HepG2 (cell line): ENCODE measurements around the gene FAM222A. TPM values are rescaled to one million over a fixed set of nuclear protein-coding genes. Genes with fewer than 3 reads are reported as not detected.

ENCODE experiments used
- ATM ChIP-seq: fragments of 450-650 bp; IDR thresholded peaks from 2 replicates; pipeline ENCODE4 v1.7.1; 2017; ENCODE audit warnings: mild to moderate bottlenecking, borderline replicate concordance
- FOXK2 ChIP-seq: fragments of 450-650 bp; IDR thresholded peaks from 2 replicates; pipeline ENCODE4 v1.6.1; 2016
- HIVEP1 ChIP-seq: sonication (generic); formaldehyde crosslinking; IDR thresholded peaks from 2 replicates; pipeline ENCODE4 v1.4.0; 2020; ENCODE audit warnings: mild to moderate bottlenecking, missing genetic modification reagents
- ISL2 ChIP-seq: sonication (generic); formaldehyde crosslinking; IDR thresholded peaks from 2 replicates; pipeline ENCODE4 v1.5.0; 2020; ENCODE audit warnings: missing genetic modification reagents
- KAT8 ChIP-seq: IDR thresholded peaks from 2 replicates; pipeline ENCODE4 v1.6.1; 2016; ENCODE audit warnings: missing genetic modification reagents, missing compliant biosample characterization
- KLF12 ChIP-seq: sonication (generic); formaldehyde crosslinking; IDR thresholded peaks from 2 replicates; pipeline ENCODE4 v1.4.0; 2020; ENCODE audit warnings: missing genetic modification reagents, borderline replicate concordance
- KLF13 ChIP-seq: sonication (generic); formaldehyde crosslinking; IDR thresholded peaks from 2 replicates; pipeline ENCODE4 v1.4.0; 2020; ENCODE audit warnings: mild to moderate bottlenecking, missing genetic modification reagents
- POLR2G ChIP-seq: fragments of 200-400 bp; formaldehyde crosslinking; IDR thresholded peaks from 2 replicates; pipeline ENCODE4 v1.6.1; 2018; ENCODE audit warnings: mild to moderate bottlenecking, low read depth, low read length, moderate library complexity
- RORA ChIP-seq: sonication (generic); formaldehyde crosslinking; IDR thresholded peaks from 2 replicates; pipeline ENCODE4 v1.5.0; 2020; ENCODE audit warnings: mild to moderate bottlenecking, missing genetic modification reagents, moderate library complexity
- ZFP1 ChIP-seq: IDR thresholded peaks from 2 replicates; pipeline ENCODE4 v1.6.1; 2016
- ZFP36L2 ChIP-seq: sonication (generic); formaldehyde crosslinking; IDR thresholded peaks from 2 replicates; pipeline ENCODE4 v1.4.0; 2020; ENCODE audit warnings: missing genetic modification reagents
- ZMYM2 ChIP-seq: sonication (generic); formaldehyde crosslinking; IDR thresholded peaks from 2 replicates; pipeline ENCODE4 v1.8.0; 2022; ENCODE audit warnings: mild to moderate bottlenecking, missing genetic modification reagents
- ZMYM4 ChIP-seq: sonication (generic); formaldehyde crosslinking; IDR thresholded peaks from 2 replicates; pipeline ENCODE4 v1.8.1; 2023; ENCODE audit warnings: mild to moderate bottlenecking, missing genetic modification reagents
- ZNF724P ChIP-seq: sonication (generic); formaldehyde crosslinking; IDR thresholded peaks from 2 replicates; pipeline ENCODE4 v1.8.0; 2022; ENCODE audit warnings: missing genetic modification reagents, borderline replicate concordance
- polyA plus RNA-seq, 8 experiments: library from polyadenylated mRNA; depleted of rRNA in 3 of 8; stranded (reverse) in 7 of 8; unstranded in 1 of 8; fragments of >200 nt; fragmentation: Illumina TruSeq in 4 of 8; extraction: Trizol in 4 of 8; gene quantifications; 2 replicates each; pipeline versions ENCODE4 v1.2.1 to v1.2.3, GENCODE V29; 2011 to 2016; ENCODE audit warnings: low read depth in 4 of 8, missing spikeins in 1 of 8, mixed read lengths in 1 of 8; ENCODE audit not compliant: insufficient read depth in 1 of 8
- total RNA-seq, 5 experiments: library from RNA; depleted of rRNA; stranded (reverse); fragments of >200 nt; fragmentation: Illumina TruSeq; extraction: Trizol; gene quantifications; 2 replicates each; pipeline ENCODE4 v1.2.3, GENCODE V29; 2016; ENCODE audit warnings: low read depth in 1 of 5
- TF ChIP-seq, protein P1 (sequence below): sonication (generic); formaldehyde crosslinking; IDR thresholded peaks from 2 replicates; pipeline ENCODE4 v1.4.0; 2020; ENCODE audit warnings: missing genetic modification reagents, borderline replicate concordance
- TF ChIP-seq, protein P2 (sequence below): sonication (generic); formaldehyde crosslinking; IDR thresholded peaks from 2 replicates; pipeline ENCODE4 v1.5.1; 2020; ENCODE audit warnings: mild to moderate bottlenecking, missing genetic modification reagents, borderline replicate concordance
- TF ChIP-seq, protein P3 (sequence below): fragments of 450-650 bp; IDR thresholded peaks from 2 replicates; pipeline ENCODE4 v1.6.1; 2016

Gene FAM222A
- total and polyA plus RNA-seq, 2 of the 13 experiments (the other 11 are each of a cell fraction or from before 2014, with no cell fraction given): 2.7 to 9.6 TPM

DNA sequence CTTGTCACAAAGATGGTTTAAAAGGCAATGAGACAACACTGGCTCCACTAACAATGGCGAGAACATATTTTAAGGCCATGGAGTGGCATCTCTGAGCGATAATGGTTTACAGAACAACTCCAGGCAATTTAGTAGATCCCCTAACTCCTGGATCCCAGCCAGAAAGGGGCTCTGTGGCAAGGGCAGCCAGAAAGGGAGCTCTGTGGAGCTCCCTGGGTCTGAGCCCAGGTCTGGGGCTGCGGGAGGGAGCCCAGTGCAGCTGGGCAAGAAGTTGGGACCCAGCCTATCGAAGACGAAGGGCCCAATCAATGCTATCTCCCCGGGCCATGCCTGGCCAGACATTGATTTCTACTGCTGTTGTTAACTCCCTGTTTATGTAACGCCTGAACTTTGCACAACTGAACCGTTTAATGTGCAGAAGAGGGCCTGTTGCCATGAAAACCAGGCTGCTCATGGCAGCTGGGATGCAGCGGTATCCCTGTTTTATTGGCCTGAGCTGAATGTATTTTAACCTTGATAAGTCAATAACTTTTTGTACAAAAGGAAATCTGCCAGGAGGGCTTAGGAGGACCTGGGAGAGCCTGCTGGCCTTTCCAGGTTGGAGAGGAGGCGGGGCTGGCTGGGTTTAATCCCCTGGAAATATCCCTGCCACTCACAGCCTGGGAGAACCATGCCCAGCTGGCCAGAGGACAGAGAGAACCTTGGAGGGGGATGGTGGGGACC, 6.7 kb upstream of the FAM222A start (continued):
- TF ChIP-seq, protein P1, sequence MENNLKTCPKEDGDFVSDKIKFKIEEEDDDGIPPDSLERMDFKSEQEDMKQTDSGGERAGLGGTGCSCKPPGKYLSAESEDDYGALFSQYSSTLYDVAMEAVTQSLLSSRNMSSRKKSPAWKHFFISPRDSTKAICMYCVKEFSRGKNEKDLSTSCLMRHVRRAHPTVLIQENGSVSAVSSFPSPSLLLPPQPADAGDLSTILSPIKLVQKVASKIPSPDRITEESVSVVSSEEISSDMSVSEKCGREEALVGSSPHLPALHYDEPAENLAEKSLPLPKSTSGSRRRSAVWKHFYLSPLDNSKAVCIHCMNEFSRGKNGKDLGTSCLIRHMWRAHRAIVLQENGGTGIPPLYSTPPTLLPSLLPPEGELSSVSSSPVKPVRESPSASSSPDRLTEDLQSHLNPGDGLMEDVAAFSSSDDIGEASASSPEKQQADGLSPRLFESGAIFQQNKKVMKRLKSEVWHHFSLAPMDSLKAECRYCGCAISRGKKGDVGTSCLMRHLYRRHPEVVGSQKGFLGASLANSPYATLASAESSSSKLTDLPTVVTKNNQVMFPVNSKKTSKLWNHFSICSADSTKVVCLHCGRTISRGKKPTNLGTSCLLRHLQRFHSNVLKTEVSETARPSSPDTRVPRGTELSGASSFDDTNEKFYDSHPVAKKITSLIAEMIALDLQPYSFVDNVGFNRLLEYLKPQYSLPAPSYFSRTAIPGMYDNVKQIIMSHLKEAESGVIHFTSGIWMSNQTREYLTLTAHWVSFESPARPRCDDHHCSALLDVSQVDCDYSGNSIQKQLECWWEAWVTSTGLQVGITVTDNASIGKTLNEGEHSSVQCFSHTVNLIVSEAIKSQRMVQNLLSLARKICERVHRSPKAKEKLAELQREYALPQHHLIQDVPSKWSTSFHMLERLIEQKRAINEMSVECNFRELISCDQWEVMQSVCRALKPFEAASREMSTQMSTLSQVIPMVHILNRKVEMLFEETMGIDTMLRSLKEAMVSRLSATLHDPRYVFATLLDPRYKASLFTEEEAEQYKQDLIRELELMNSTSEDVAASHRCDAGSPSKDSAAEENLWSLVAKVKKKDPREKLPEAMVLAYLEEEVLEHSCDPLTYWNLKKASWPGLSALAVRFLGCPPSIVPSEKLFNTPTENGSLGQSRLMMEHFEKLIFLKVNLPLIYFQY (CRISPR knock-in tag): peak; percentile 89
- no peak for TF ChIP-seq ZFP36L2 (CRISPR knock-in tag)
- no peak for TF ChIP-seq HIVEP1 (CRISPR knock-in tag)
- TF ChIP-seq POLR2G: peak; percentile 41; the same call in 1 of the 2 replicates
- TF ChIP-seq FOXK2: peak; percentile 88
- TF ChIP-seq, protein P2, sequence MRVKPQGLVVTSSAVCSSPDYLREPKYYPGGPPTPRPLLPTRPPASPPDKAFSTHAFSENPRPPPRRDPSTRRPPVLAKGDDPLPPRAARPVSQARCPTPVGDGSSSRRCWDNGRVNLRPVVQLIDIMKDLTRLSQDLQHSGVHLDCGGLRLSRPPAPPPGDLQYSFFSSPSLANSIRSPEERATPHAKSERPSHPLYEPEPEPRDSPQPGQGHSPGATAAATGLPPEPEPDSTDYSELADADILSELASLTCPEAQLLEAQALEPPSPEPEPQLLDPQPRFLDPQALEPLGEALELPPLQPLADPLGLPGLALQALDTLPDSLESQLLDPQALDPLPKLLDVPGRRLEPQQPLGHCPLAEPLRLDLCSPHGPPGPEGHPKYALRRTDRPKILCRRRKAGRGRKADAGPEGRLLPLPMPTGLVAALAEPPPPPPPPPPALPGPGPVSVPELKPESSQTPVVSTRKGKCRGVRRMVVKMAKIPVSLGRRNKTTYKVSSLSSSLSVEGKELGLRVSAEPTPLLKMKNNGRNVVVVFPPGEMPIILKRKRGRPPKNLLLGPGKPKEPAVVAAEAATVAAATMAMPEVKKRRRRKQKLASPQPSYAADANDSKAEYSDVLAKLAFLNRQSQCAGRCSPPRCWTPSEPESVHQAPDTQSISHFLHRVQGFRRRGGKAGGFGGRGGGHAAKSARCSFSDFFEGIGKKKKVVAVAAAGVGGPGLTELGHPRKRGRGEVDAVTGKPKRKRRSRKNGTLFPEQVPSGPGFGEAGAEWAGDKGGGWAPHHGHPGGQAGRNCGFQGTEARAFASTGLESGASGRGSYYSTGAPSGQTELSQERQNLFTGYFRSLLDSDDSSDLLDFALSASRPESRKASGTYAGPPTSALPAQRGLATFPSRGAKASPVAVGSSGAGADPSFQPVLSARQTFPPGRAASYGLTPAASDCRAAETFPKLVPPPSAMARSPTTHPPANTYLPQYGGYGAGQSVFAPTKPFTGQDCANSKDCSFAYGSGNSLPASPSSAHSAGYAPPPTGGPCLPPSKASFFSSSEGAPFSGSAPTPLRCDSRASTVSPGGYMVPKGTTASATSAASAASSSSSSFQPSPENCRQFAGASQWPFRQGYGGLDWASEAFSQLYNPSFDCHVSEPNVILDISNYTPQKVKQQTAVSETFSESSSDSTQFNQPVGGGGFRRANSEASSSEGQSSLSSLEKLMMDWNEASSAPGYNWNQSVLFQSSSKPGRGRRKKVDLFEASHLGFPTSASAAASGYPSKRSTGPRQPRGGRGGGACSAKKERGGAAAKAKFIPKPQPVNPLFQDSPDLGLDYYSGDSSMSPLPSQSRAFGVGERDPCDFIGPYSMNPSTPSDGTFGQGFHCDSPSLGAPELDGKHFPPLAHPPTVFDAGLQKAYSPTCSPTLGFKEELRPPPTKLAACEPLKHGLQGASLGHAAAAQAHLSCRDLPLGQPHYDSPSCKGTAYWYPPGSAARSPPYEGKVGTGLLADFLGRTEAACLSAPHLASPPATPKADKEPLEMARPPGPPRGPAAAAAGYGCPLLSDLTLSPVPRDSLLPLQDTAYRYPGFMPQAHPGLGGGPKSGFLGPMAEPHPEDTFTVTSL (CRISPR knock-in tag): peak; percentile 45; the same call in 1 of the 2 replicates
- TF ChIP-seq RORA (CRISPR knock-in tag): no peak
- TF ChIP-seq ZMYM2: peak; percentile 64; the same call in 1 of the 2 replicates
- TF ChIP-seq ZNF724P (CRISPR knock-in tag): no peak
- TF ChIP-seq KLF12 (CRISPR knock-in tag): peak; percentile 58; the same call in 1 of the 2 replicates
- TF ChIP-seq KAT8: peak; percentile 67; the same call in 1 of the 2 replicates
- TF ChIP-seq ZMYM4 (CRISPR knock-in tag): peak; percentile 19; the same call in 1 of the 2 replicates
- no peak for TF ChIP-seq KLF13 (CRISPR knock-in tag)
- TF ChIP-seq ISL2: peak; percentile 52; the same call in 1 of the 2 replicates
- TF ChIP-seq ZFP1: 0 out of 2 replicates have a peak, but pooled peaks have one; percentile 4
- TF ChIP-seq, protein P3, sequence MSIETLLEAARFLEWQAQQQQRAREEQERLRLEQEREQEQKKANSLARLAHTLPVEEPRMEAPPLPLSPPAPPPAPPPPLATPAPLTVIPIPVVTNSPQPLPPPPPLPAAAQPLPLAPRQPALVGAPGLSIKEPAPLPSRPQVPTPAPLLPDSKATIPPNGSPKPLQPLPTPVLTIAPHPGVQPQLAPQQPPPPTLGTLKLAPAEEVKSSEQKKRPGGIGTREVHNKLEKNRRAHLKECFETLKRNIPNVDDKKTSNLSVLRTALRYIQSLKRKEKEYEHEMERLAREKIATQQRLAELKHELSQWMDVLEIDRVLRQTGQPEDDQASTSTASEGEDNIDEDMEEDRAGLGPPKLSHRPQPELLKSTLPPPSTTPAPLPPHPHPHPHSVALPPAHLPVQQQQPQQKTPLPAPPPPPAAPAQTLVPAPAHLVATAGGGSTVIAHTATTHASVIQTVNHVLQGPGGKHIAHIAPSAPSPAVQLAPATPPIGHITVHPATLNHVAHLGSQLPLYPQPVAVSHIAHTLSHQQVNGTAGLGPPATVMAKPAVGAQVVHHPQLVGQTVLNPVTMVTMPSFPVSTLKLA: peak; percentile 15; the same call in 1 of the 2 replicates
- no peak for TF ChIP-seq ATM
